Endothelial cell of umbilical vein (primary cell): ENCODE data around the gene STYX. TPM values are rescaled to one million over a fixed set of nuclear protein-coding genes. Genes with fewer than 3 reads are reported as not detected.

Experiments
- BruUV-seq: library from RNA; stranded (reverse); fragments of 400-500 nt; replicated peaks from 2 replicates; lab custom pipeline; 2021; lab: Mats Ljungman, UMichigan
- CTCF ChIA-PET: fragments of 300-600, 350-600 bp; sonication (Branson Sonifier 250); formaldehyde crosslinking; loops from one replicate; lab custom pipeline; 2021; ENCODE audit warnings: antibody characterized with exemption, inconsistent platforms; lab: Charles Lee
- POLR2A ChIA-PET: fragments of 300-600, 350-600 bp; sonication (Branson Sonifier 250); formaldehyde crosslinking; loops from one replicate; lab custom pipeline; 2021; ENCODE audit warnings: antibody characterized with exemption, inconsistent platforms; lab: Charles Lee
- DNase-seq: peaks from one replicate; pipeline ENCODE4 v3.0.0-alpha.2; 2011; ENCODE audit warnings: low read depth, low spot score
- FAIRE-seq: peaks from 2 replicates; lab custom pipeline; 2011; peaks lifted over from hg19 to GRCh38; lab: Jason Lieb, UNC
- H2AFZ ChIP-seq: 2 replicates; pipeline ENCODE4 v1.6.0; 2012; ENCODE audit warnings: low read depth, low read length, control low read depth, inconsistent platforms
- H3K27ac ChIP-seq: 2 replicates; pipeline ENCODE4 v1.5.1; 2011; ENCODE audit warnings: low read depth, mild to moderate bottlenecking, control low read depth, low read length, moderate library complexity; ENCODE audit not compliant: insufficient read depth
- H3K27me3 ChIP-seq, 2 experiments: 2 replicates each; pipeline versions ENCODE4 v1.6.0 to v1.6.1; 2011; ENCODE audit warnings: low read length in 2 of 2, mixed read lengths in 1 of 2; ENCODE audit not compliant: control insufficient read depth in 2 of 2, insufficient read depth in 2 of 2
- H3K36me3 ChIP-seq, 2 experiments: 2 replicates in 1 of 2; 3 replicates in 1 of 2; pipeline ENCODE4 v1.5.1; 2011; ENCODE audit warnings: low read length in 2 of 2, mild to moderate bottlenecking in 1 of 2, moderate library complexity in 1 of 2; ENCODE audit not compliant: control insufficient read depth in 2 of 2, insufficient read depth in 2 of 2; ENCODE audit errors: extremely low read depth in 1 of 2
- H3K4me1 ChIP-seq: 3 replicates; pipeline ENCODE4 v1.5.1; 2011; ENCODE audit warnings: mild to moderate bottlenecking, low read length; ENCODE audit not compliant: control insufficient read depth, insufficient read depth; ENCODE audit errors: extremely low read depth
- H3K4me2 ChIP-seq: 2 replicates; pipeline ENCODE4 v1.6.1; 2011; ENCODE audit warnings: low read length, control low read depth, mixed read lengths; ENCODE audit not compliant: insufficient read depth
- H3K4me3 ChIP-seq, 3 experiments: fragments of 200-600 bp in 1 of 3; sonication (generic), shearing (Covaris generic) in 1 of 3; replicated peaks in 1 of 3; 2 replicates each; pipeline ENCODE4 v1.5.1; 2011 to 2016; ENCODE audit warnings: control low read depth in 3 of 3, low read length in 3 of 3, mild to moderate bottlenecking in 2 of 3, inconsistent platforms in 1 of 3, low read depth in 1 of 3, moderate library complexity in 1 of 3; ENCODE audit not compliant: insufficient read depth in 1 of 3
- H3K79me2 ChIP-seq: 2 replicates; pipeline ENCODE4 v1.6.0; 2012; ENCODE audit warnings: low read length, inconsistent platforms; ENCODE audit not compliant: control insufficient read depth, insufficient read depth
- H3K9ac ChIP-seq: replicated peaks from 2 replicates; pipeline ENCODE3; 2011; ENCODE audit warnings: low read length, control low read depth; ENCODE audit not compliant: insufficient read depth; ENCODE audit errors: extremely low read depth
- H3K9me1 ChIP-seq: replicated peaks from 3 replicates; pipeline ENCODE4 v1.6.0; 2011; ENCODE audit warnings: mild to moderate bottlenecking, low read length; ENCODE audit not compliant: control insufficient read depth, insufficient read depth; ENCODE audit errors: extremely low read depth
- H3K9me3 ChIP-seq: replicated peaks from 2 replicates; pipeline ENCODE4 v1.5.1; 2012; ENCODE audit warnings: low read length, inconsistent platforms; ENCODE audit not compliant: control insufficient read depth, insufficient read depth
- H4K20me1 ChIP-seq: replicated peaks from 2 replicates; pipeline ENCODE3; 2011; ENCODE audit warnings: mild to moderate bottlenecking, low read length; ENCODE audit not compliant: control insufficient read depth, insufficient read depth; ENCODE audit errors: extremely low read depth
- EZH2 ChIP-seq: IDR thresholded peaks from 2 replicates; pipeline ENCODE4 v1.6.1; 2012; ENCODE audit warnings: borderline replicate concordance, low read depth, mild to moderate bottlenecking, moderate library complexity, low read length, inconsistent platforms; ENCODE audit not compliant: severe bottlenecking
- FOS ChIP-seq: IDR thresholded peaks from 2 replicates; pipeline ENCODE4 v1.6.1; 2011; ENCODE audit warnings: mild to moderate bottlenecking, low read length, moderate library complexity, borderline replicate concordance; ENCODE audit not compliant: insufficient read depth
- GATA2 ChIP-seq: IDR thresholded peaks from 2 replicates; pipeline ENCODE4 v1.7.0; 2011; ENCODE audit warnings: low read depth, mild to moderate bottlenecking, moderate library complexity, mixed read lengths, low read length; ENCODE audit not compliant: insufficient read length, insufficient read depth
- JUN ChIP-seq: IDR thresholded peaks from 2 replicates; pipeline ENCODE4 v1.6.1; 2011; ENCODE audit warnings: borderline replicate concordance, low read depth; ENCODE audit not compliant: insufficient read length, insufficient read depth
- MYC ChIP-seq: IDR thresholded peaks from one replicate; pipeline ENCODE4 v1.6.1; 2011; ENCODE audit warnings: mild to moderate bottlenecking, low read depth, low read length
- POLR2A ChIP-seq: IDR thresholded peaks from 2 replicates; pipeline ENCODE4 v1.6.1; 2012; ENCODE audit warnings: low read depth, mild to moderate bottlenecking, control low read depth, low read length
- POLR2AphosphoS5 ChIP-seq: IDR thresholded peaks from 2 replicates; pipeline ENCODE4 v1.6.1; 2012; ENCODE audit warnings: low read depth, mild to moderate bottlenecking, control low read depth, low read length, moderate library complexity; ENCODE audit not compliant: insufficient read depth
- dilution Hi-C: fragments of 300-500 bp; cut with MboI; formaldehyde crosslinking; loops from one replicate; pipeline ENCODE4 v1.15.0; 2019; ENCODE audit warnings: low sequenced_read_pairs; ENCODE audit not compliant: extremely low pct_ligation_motif_present
- intact Hi-C: fragments of 100-400 bp; cut with micrococcal nuclease; formaldehyde crosslinking; loops from one replicate; pipeline ENCODE4 v1.10.0; 2022
- polyA plus RNA-seq, 4 experiments: library from polyadenylated mRNA; depleted of rRNA in 3 of 4; stranded (reverse) in 3 of 4; unstranded in 1 of 4; fragments of >200 nt; gene quantifications; 2 replicates each; pipeline versions ENCODE4 v1.2.1 to v1.2.3, GENCODE V29; 2011 to 2012; ENCODE audit warnings: missing spikeins in 1 of 4
- total RNA-seq: library from RNA; stranded (reverse); gene quantifications from 2 replicates; pipeline ENCODE4 v1.2.3, GENCODE V29; 2021
- TF ChIP-seq, protein P1 (sequence below): IDR thresholded peaks from 2 replicates; pipeline ENCODE4 v1.6.1; 2011; ENCODE audit not compliant: insufficient read depth, insufficient read length
- TF ChIP-seq, protein P2 (sequence below), 2 donors: IDR thresholded peaks; 1 replicate in 1 of 2; 2 replicates in 1 of 2; pipeline ENCODE4 v1.5.1; 2011; ENCODE audit warnings: low read length in 2 of 2, mild to moderate bottlenecking in 2 of 2, moderate library complexity in 2 of 2, control low read depth in 1 of 2, inconsistent platforms in 1 of 2, low read depth in 1 of 2; ENCODE audit not compliant: insufficient read depth in 1 of 2; ENCODE audit errors: extremely low read depth in 1 of 2

The STYX gene
- total and polyA plus RNA-seq, 2 donors (not counting 3 experiments of a cell fraction or from before 2014, with no cell fraction given), result 6.2 to 21.3 TPM

DNA sequence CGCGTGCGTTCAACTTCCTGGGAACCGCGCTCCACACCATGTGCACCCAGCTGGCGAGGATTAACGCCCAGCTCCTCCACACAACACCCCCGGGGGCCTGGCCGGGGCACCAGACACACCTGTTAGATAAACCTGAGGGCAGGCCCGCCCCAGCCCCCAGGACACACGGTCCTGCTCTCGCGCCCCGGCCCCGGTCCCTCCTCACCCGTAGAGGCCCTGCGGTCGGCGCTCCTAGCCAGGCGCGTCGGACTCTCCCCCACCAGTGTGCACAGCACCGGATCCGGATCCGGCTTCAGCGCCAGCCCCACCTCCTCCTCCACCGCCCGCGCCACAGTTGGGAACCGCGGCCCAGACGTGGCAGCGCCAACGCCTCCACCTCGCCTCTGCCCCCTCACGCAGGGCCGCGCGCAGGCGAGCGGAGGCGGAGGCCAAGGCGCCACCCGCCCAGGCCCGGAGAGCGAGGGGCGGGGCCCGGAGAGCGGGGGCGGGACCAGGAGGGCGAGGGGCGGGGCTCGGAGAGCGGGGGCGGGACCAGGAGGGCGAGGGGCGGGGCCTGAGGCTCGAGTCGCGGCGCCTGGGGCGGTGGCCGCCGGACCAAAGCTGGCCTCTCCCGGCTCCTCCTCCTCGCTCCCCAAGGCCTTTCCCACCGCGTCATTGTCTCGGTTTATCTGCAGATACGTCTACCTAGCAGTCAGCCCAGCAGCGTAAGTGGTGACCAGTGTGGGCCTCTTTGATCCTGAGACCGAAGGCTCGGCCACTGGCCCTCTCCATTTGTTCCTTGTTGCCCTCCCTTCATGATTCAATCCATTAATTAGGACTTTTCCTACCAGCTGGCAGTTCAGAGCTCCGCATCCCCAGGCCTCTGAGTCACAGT lies 61.5 kb downstream of the STYX start, which contains the start of gene GNPNAT1:
TSS of gene GNPNAT1 (minus strand) at position 385 of the 874 bp plus-strand sequence. CDS start 6,957 bp downstream, outside the sequence.
- Histone ChIP-seq H3K9me3 (no peaks in the 10 kb centered on the region), H2AFZ (peak within 1 kb of the TSS; percentile 89), H3K27me3 (no peaks in the 10 kb centered on the region), H3K27ac (peak within 1 kb of the TSS; percentile 88), H3K4me2 (peak within 1 kb of the TSS; percentile 92), H3K9me1 (no peaks in the 10 kb centered on the region), H4K20me1 (no peaks in the 10 kb centered on the region), H3K4me1 (peaks cover 25% of the 10 kb centered on the region), H3K79me2 (peaks cover 46% of the 10 kb centered on the region), H3K36me3 (no peaks in the 10 kb centered on the region), H3K4me3 (peak within 1 kb of the TSS; percentile 61 to 99 (median 84)), H3K9ac (peak within 1 kb of the TSS; percentile 89)
- BruUV-seq, result no TSS peak
- FAIRE-seq (peak; percentile 94), DNase-seq (peak; percentile 94)
- intact Hi-C loops, result loop anchor here (1.0 to 5.0 kb wide), 7 partner anchors 31 to 239 kb away; partner anchors contain the start of genes FERMT2, GPR137C, PSMC6 and TXNDC16
- CTCF ChIA-PET, result interaction anchor here (0.6 to 1.2 kb wide), 5 partner anchors 62 to 1556 kb away, joined by 3 to 4 read pairs (median 4); partner anchors contain the start of genes FERMT2 and STYX
- POLR2A ChIA-PET, result interaction anchor here (0.8 to 2.2 kb wide), 4 partner anchors 10 to 238 kb away, joined by 3 to 8 read pairs (median 5); partner anchors contain the start of genes GPR137C, PSMC6 and STYX
- TF ChIP-seq MYC (peak; percentile 81), POLR2AphosphoS5 (peak; percentile 97), POLR2A (peak; percentile 96)
- TF ChIP-seq, protein P1, sequence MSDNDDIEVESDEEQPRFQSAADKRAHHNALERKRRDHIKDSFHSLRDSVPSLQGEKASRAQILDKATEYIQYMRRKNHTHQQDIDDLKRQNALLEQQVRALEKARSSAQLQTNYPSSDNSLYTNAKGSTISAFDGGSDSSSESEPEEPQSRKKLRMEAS, result no peak
- dilution Hi-C loops, result no loop called here

DNA sequence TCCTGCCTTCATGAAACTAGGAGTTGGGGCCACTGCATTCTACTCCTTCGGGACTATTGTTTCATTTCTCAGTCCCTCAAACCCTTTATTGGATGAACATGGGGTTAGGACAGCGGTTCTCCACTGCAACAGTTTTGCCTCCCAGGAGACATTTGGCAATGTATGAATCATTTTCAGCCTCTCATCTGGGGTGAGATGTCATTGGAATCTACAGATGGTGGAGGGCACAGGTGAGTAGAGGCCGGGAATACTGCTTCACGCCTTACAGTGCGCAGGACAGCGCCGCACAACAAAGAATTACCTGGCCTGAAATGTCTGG lies 62.1 kb downstream of the STYX start:
- Histone ChIP-seq H3K79me2 (peaks cover 41% of the 10 kb centered on the region), H3K36me3 (no peaks in the 10 kb centered on the region), H3K9me3 (no peaks in the 10 kb centered on the region), H3K4me3 (peak overlapping the region; percentile 11 to 68 (median 53)), H3K4me1 (peaks cover 25% of the 10 kb centered on the region), H3K27ac (peak overlapping the region; percentile 88), H4K20me1 (no peaks in the 10 kb centered on the region), H2AFZ (peak overlapping the region; percentile 89), H3K4me2 (peak overlapping the region; percentile 90), H3K9ac (peak overlapping the region; percentile 89), H3K9me1 (no peaks in the 10 kb centered on the region), H3K27me3 (no peaks in the 10 kb centered on the region)
- ChIA-PET POLR2A (interaction anchor here (0.8 to 2.2 kb wide), 4 partner anchors 9 to 239 kb away, joined by 3 to 8 read pairs (median 5); partner anchors contain the start of genes GPR137C, PSMC6 and STYX), CTCF (interaction anchor here (1.0 to 1.2 kb wide), 3 partner anchors 62 to 169 kb away, joined by 3 to 4 read pairs (median 4); partner anchors contain the start of genes FERMT2 and STYX)
- TSS peak; percentile 91 for BruUV-seq
- intact Hi-C loops (loop anchor here (2.0 to 5.0 kb wide), 2 partner anchors 31 to 125 kb away; no protein-coding TSS in a partner anchor), dilution Hi-C loops (no loop called here)
- FAIRE-seq (no peak), DNase-seq (no peak)
- TF ChIP-seq JUN, result peak; percentile 56
- TF ChIP-seq POLR2A, result no peak
- TF ChIP-seq POLR2AphosphoS5, result no peak
- TF ChIP-seq, protein P1, result no peak
- peak; percentile 80 for TF ChIP-seq FOS
- TF ChIP-seq MYC, result no peak
- TF ChIP-seq, protein P2, sequence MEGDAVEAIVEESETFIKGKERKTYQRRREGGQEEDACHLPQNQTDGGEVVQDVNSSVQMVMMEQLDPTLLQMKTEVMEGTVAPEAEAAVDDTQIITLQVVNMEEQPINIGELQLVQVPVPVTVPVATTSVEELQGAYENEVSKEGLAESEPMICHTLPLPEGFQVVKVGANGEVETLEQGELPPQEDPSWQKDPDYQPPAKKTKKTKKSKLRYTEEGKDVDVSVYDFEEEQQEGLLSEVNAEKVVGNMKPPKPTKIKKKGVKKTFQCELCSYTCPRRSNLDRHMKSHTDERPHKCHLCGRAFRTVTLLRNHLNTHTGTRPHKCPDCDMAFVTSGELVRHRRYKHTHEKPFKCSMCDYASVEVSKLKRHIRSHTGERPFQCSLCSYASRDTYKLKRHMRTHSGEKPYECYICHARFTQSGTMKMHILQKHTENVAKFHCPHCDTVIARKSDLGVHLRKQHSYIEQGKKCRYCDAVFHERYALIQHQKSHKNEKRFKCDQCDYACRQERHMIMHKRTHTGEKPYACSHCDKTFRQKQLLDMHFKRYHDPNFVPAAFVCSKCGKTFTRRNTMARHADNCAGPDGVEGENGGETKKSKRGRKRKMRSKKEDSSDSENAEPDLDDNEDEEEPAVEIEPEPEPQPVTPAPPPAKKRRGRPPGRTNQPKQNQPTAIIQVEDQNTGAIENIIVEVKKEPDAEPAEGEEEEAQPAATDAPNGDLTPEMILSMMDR (IDR thresholded peaks at IDR 0.05; ENCODE audit: extremely low read depth in 1 of 2, insufficient read depth in 1 of 2, low read depth in 1 of 2, low read length in 2 of 2), result no peak
- no peak for TF ChIP-seq EZH2
- no peak for TF ChIP-seq GATA2
